Measurements from ENCODE around the gene PCTP. TPM values are rescaled to one million over a fixed set of nuclear protein-coding genes. Genes with fewer than 3 reads are reported as not detected.

The PCTP gene
- total and polyA plus RNA-seq, 4 donors, result 4.9 to 16.9 (median 10.0) TPM

GRCh38 chr17:55825213-55825612 is 74.4 kb downstream of the PCTP start:
- Histone ChIP-seq H3K36me3 (ENCODE audit: control insufficient read depth in 1 of 2, insufficient read depth in 2 of 2, low read length in 1 of 2) (no peaks in the 10 kb centered on the region), H3K27me3 (ENCODE audit: control insufficient read depth in 1 of 2, insufficient read depth in 2 of 2, low read length in 1 of 2) (no peaks in the 10 kb centered on the region), H3K4me1 (ENCODE audit: control insufficient read depth in 1 of 2, insufficient read depth in 2 of 2, low read length in 2 of 2) (no peaks in the 10 kb centered on the region), H3K27ac (ENCODE audit: low read depth in 1 of 2, low read length in 2 of 2) (no peak overlapping the region), H3K4me3 (ENCODE audit: low read length in 2 of 2) (no peak overlapping the region), H3K9me3 (ENCODE audit: control insufficient read depth, low read length) (no peaks in the 10 kb centered on the region)
- 71 to 74% methylated on average over 2 of the region's 2 CpGs for WGBS, 2 donors
- ATAC-seq (ENCODE audit: low FRiP score), result no peak
- DNase-seq, result no peak
- intact Hi-C loops (cut with DNase I), result no loop called here

Other genes with a start within 250 kb of the PCTP start
- not detected for gene SMIM36, start 239.6 kb upstream of the PCTP start, total RNA-seq
- gene SMIM36, start 239.6 kb upstream of the PCTP start, polyA plus RNA-seq, result not detected
- gene TMEM100, start 28.2 kb upstream of the PCTP start, total RNA-seq, result 10 to 100 TPM in 1 of 2 donors, 1 to 10 TPM in 1; 6.7 to 24.4 TPM
- 1 to 10 TPM; 1.5 TPM for gene TMEM100, start 28.2 kb upstream of the PCTP start, polyA plus RNA-seq

All from aorta (tissue), 5 donors.